Cerebellar nuclear complex (tissue), 1 donor: ENCODE results near the gene NT5DC3.

ENCODE experiments used
- DNase-seq, 2 experiments: peaks; one replicate each; lab custom pipeline; 2025; lab: John Stamatoyannopoulos, UW

Gene NT5DC3

DNA sequence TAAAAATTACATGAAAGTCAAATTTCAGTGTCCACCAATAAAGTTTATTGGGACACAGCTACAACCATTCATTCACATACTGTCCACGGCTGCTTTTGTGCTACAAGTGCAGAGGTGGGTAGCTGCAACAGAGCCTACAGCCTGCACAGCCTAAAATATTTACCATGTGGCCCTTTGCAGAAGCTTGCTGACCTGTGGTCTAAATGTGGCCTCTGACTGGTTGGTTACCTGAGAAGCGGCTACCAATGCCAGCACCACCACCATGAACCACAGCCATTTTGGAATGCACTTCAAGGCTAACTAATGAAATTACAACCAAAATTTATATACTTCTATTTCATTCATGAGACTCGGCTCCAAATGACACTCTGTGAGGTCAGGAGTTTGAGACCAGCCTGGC is 58.6 kb downstream of the NT5DC3 start:
- DNase-seq: no peak

DNA sequence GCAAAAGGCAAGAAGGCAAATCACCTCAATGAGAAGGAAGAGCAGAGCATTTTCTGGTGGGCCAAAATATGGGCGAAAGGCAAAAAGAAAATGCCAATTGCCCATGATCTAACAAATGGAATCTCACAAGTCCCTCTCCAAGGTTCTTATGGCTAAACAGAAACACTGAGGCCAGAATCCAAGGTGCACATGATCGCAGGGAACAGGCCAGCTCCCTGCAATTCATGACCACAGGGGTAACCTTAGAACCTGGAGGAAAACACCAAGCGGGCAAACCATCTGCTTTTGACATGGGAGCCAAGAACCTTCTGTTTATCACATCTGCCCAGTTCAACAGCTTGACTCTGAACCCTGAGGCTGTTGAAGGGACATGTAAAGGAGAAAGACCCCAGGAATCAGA is 60.0 kb downstream of the NT5DC3 start:
- no peak for DNase-seq

DNA sequence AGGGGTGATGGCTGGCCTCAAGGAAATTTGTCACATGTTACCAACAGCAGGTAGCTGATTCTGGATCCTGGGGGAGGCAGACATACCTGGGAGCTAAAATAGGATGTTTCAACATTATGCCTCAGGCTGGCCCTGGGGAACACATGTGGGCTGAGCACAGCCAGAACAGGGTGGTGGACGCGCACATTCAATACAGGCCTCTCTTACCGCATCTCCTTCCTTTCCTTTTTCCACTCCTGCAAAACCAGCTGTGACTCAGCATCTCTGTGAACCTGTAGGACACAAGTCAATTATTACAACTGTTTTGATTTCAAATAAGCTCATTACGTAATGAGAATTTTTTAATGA is 61.0 kb downstream of the NT5DC3 start:
- DNase-seq: no peak

DNA sequence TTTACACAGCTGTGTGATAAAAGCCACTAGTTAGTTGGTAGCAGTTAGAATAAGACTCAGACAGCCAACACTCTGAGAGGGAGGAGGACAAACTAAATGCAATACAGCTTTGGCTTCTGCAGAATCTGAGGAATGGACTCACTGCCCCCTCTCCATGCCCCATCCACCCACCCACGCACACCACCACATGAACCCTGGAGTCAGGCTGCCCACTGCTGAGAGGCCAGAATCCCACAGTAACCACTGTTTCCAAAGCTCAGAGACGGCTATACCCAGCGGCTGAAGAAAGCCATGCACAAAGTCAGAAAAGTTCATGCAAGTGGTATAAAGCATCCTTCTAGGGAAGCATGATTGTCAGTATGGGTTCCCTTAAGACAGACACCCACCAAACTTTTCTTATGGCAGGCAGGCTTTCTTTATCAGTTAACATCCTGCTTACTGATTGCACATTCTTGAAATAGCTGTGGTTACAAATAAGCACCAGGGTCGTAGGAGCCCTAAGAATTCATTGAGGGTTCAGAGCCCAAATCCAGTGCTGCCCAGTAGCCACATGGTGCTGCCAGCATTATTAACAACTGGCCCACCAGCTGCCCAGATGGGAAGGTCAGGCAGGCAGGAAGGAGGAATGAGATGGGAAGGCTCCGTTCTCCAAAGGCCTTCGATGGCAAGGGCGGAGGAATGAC is 61.5 kb downstream of the NT5DC3 start:
- no peak for DNase-seq

DNA sequence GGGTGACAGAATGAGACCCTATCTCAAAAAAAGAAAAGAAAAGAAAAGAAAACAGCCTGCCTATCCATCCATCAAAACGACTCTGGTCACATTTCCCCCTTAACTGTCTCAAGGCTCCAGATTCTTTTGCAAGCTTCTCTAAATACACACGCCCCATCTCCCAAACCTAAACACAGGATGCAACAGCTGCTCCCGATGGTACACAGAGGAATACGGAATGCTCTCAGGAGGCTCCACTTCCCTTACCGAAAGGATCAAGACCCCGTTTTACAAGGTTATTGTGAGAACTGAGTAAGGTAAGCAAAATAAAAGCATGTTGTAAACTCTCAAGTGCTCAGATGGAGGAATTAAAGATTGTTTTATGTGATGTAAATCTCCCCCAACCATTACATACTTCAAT is 62.3 kb downstream of the NT5DC3 start:
- DNase-seq: no peak

DNA sequence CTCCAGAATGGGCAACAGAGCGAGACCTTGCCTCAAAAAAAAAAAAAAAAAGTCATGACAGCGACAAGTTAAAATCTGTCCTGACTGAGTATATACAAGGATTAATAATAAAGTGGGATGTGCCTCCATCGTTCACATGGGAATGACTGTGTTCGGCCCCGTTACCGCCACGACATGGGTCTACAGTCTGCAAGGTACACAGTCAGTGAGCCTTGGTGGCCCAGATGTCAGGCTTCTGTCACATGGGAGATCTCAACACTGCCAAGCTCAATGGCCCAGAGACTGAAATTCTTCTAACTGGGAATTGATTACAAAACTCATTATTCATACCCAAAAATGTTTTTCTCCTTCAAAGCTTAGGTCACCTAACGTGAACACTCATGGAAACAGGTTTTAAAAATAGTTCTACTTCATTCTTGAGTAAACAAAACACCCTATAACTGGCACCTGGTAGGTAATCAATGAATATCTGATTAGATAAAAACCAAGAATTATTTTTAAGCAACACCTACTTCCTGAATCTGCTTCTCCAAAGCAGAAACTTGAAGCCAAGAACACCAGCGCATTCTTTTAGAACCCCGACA is 66.0 kb downstream of the NT5DC3 start:
- no peak for DNase-seq

DNA sequence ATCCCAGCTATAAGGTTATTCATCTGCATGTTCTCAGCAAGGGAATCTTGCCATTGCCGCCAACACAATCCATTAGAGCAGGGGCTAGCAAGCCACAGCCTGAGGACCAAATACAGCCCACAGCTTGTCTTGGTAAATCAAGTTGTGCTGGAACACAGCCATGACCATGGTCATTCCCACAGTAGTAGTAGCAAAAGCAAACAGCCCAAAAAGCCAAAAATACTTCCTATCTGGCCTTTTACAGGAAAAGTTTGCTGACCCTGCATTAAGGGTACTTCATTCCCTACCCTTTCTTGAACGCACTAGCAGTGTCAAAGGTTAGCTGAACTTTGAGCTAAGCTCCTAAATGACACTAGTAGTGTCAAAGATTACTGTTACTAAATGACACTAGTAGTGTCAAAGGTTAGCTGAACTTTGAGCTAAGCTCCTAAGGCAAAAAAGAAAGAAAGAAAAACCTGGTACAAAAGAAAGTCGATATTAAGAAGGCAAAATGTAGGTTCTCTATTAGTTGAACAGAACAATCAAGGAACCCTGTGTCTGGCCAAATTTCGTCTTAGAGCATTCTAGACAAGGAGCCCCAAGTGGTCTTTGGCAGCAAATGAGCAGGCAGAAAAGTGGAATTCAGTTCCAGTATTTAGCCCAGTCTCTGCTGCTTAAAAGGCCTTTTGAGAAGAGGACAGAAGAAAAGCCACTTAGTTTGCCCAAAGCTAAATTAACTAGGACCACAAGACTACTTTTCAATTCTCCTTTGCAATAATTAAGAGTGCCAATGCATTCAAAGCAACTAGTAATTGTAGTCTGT is 67.7 kb downstream of the NT5DC3 start:
- DNase-seq: no peak

DNA sequence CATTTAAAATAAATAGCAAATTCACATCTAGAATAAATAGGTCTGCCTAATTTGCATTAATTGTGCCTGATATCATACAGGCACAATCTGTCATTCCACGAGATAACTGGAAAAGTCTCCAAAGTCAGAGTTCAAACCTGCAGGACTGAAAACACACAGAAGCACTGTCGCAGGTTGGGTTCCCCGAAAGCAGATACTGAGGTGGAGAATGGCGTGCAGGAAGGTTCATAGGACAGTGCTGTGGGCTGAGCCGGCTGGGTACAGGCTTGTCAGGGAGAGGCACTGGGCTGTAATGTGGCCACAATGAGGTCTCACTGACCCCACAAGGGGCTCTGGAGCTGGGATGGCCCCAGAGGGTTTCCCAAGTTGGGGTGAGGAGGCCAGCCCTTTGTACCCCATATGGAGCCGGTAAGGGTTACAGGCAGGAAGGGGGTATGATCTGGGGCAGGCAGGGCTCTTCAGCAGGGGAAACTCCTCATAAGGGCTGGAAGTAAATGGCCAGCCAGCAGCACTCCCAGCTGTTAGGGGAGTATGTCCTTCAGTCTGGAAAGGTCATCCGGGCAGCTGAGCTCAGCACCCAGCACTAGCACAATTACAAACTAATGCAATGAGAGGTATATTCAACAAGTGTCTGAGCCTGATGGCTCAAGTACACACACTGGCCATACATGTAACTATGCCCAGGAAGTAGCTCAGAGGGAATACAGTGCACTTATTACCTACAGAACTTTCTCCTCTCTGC is 68.5 kb downstream of the NT5DC3 start:
- no peak for DNase-seq

DNA sequence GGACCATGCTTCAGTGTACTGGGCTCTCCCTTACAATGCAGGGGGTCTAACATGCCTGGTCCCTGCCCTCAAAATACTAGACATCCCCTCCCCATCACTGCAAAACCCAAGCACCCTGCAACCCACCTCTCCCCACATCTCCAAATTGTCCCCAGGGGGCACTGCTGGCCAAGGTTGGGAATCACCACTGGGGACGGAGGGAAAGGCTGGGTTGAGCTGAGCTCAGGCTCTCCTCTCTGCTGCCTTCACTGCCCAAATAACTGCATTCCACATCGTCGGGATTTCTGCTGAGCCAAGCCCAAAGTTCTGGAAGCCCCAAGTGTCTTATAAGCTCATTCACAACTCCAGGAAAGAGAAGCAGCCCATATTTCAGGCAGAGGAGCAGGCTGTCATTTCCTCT is 69.6 kb downstream of the NT5DC3 start:
- no peak for DNase-seq

DNA sequence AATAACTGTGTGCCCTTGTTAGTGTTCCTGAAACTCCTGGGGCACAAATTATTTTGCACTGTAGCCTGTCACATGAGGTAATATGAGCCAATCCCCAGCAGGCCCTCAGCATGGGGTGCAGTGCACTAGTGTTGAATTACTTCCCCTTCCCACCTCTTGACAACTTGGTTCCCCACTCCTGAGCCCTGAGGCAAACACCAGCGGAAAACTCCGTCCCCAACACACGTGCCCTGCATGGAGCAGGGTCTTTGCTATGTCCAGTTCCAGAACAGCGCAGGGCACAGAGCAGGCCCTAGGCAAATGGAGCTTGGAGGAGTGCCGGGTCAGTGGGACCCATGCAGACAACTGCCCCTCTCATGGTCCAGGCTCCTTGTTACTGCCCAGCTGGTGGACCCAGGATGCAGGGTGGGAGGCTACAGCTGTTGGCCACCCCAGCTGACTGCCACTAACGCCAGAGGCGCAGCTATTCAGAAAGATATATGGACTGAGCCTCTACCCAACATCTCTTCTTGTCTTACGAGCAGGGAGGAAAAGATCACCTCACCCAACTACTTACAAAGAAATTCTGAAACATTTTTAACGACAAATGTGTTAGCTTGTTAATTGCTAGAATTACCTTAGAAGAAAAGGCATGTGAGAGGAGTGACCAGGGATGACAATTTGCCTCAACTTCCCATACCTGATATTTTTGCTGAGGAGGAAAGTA is 71.6 kb downstream of the NT5DC3 start:
- no peak for DNase-seq

DNA sequence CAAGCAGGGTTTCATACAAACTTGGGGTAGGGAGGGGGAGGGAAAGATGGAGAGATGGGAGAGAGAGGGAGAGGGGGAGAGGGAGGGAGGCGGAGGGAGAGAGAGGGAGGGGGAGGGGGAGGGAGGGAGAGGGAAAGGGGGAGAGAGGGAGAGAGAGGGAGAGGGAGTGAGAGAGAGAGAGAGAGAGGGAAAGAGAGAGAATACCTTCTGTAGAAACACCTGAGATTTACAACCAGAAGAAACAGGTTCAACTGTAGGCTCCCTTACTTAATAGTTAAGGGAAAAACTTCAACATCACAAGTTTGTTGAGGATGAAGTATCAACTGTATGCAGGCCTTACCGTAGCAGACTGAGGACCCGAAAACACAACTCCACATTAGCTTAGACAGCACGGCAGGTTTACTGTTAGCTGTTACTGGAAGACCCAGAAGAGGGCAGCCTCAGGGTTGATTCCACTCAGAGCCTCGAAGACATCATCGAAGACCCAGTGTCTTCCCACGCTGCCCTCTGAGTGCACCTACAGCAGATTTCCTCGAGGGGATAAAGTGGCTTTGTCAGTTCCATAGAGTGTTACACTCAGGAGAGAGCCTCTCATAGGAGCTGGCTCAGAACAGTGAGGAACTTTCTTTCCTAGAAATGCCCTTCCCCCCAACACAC is 72.4 kb downstream of the NT5DC3 start:
- no peak for DNase-seq

DNA sequence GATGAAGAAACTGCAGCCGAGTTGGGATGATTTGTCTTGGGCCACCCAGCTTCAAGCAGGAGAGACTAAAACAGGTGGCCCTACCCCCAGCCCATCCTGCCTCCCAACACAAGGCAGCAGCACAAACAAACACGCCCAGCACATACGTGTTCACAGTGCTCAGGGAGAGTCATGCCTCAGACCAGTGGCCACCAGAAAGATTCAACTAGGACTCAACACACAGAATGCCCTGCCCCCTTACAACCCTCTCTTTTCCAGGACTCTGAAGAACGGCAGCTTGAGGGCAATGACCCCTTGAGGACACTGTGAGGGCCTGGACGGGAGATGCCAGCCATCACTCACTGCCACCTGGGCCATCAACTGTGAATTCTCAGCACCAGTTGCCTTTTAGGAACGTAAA is 75.0 kb downstream of the NT5DC3 start:
- no peak for DNase-seq

DNA sequence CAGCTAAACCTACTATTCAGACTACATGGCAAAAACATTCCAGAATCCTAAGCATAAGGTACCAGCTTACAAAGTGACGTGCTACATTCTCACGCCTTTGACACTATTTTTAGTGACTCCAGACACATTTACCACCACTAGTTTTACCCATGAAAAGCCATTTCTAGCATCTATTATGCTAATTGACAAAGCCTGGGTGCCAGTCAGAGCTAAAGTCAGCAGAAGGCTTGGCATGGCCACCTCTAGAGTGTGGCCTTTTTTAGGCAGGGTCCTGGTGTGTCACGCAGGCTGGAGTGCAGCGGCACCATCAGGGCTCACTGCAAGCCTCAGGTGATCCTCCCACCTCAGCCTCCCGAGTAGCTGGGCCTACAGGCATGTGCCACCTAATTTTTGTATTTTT is 75.7 kb downstream of the NT5DC3 start:
- DNase-seq: no peak

DNA sequence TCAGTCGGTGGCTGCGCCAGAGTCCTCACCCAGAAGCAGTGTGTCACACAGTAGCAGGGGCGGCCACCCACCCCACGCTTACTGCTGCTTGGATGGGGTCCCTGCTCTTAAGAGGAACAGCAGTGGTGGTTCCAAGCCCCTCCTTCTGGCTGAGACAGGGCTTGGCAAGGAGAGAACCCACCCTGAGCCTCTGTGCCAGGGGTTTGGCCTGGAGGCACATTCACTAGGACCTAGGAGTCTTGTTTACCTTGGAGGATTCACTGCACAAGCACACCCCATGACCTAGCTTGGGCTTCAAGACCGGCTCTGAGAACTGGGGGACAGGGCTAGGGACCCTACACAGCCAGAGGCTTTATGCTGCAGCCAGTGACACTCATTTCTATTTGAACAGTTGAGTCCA is 78.6 kb downstream of the NT5DC3 start:
- no peak for DNase-seq

DNA sequence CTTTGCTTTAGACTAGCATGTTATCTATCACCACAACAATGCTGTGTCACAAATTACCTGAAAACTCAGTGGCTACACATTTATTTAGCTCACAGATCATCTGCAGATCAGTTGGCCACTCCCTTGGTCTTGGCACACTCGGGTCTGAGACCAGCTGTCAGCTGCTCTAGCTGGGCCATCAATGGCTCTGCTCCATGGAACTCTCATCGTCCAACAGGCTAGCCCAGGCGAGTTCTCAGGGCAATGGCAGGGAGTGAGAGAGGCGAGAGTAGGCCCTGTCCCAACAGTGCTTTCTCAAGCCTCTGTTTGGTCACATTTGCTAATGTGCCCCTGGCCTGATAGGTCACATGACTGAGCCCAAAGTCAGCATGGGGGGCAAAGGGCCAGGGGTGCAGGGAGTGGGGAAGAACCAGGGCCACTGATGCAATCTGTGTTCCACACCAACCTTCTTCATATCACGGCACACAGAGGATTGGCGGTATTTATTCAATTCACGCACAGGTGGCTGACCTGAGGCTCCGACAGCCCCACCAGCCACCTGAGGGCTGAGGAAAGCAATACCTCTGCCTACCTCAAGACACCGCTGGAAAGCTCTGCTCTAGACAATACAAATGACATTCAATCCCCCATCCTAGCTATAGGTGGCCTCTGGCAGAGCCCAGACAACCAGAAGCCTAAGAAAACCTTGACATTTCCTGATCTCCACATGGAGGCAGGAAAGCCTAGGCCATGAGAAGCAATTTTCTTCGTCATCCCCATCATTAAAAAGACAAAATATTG is 82.5 kb downstream of the NT5DC3 start:
- no peak for DNase-seq

DNA sequence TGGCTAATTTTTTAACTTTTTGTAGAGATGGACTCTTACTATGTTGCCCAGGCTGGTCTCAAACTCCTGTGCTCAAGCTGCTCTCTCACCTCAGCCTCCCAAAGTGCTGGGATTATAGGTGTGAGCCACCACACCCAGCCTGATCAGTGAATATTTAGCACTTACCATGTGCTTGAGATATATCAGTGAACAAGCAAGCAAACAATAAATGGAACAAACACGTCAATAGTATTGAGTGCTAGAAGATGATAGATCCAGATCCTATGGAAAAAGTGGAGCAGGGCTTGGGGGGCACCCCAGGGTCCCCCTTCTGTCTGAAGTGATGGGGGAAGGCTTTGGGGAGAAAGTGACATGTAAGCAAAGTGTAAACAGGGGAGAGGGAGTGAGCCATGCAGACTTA is 83.8 kb downstream of the NT5DC3 start:
- DNase-seq: no peak

DNA sequence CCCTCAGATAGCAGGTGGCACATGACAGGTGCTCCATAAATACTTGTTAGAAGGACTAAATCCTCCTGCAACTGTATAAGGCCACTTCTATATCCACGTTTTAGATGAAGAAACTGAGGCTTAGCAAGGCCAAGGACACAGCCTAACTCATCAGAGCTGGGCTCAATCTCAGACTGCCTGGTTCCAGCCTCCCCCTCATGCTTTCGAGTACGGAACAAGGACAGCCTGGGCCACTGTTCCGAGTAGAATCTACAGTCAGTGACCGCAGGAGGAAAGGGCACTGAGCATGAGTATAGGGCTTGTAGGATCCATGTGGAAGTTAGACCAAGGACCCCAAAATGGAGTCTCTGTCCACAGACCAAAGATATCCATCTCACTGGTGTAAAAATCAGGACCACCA is 84.6 kb downstream of the NT5DC3 start:
- no peak for DNase-seq

DNA sequence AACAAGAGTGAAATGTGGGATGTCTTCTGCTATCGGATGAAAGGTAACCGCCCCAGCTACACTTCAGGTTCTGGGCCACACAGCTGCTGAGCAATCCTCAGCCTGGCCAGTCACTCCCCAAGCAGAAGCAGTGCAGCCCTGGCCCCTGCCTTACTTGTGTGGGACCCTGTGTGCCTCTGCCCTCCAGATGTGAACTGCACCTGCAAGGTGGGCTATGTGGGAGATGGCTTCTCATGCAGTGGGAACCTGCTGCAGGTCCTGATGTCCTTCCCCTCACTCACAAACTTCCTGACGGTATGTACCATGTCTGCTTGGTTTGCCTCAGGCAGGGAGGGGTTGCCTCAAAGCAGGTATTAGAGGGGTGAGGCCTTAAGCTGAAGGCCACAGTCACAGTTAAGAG is 85.6 kb downstream of the NT5DC3 start:
- no peak for DNase-seq

DNA sequence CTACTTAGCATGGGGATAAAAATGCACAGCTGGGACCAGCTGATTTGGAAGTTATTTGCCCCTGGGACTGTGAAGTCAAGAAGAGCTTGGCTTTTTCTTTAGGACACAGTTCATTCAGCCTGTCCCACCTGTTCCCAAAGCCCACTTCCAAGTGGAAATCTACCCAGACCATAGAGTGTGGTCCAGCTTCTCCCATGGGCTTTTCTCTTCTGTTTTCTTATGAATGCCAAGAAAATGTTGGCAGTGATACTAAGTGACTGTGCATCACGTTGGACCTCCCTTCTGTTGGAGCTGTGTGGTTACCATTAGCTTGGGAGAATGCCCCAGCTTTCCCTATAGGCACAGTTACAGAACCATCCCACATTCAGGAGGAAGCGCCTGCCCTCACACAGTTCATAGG is 89.4 kb downstream of the NT5DC3 start:
- no peak for DNase-seq

DNA sequence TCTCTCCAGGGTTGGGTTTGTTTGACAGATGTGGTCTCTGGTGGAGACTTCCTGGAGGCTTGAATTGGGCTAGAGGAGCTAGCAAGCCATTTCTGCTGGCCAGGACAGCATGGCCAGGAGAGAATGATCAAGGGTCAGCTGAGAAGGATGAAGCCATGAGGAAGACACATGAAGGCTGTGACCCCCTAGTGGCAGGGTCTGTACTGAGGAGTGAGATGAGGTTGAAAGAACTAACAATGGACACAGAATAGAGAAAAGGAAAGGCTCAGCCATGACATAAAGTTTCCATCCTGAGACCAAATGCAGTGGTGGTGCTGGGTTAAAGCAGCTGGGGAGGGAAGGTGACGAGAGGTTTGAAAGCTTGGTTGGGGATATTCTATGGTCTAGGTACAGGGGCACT is 89.9 kb downstream of the NT5DC3 start:
- no peak for DNase-seq

DNA sequence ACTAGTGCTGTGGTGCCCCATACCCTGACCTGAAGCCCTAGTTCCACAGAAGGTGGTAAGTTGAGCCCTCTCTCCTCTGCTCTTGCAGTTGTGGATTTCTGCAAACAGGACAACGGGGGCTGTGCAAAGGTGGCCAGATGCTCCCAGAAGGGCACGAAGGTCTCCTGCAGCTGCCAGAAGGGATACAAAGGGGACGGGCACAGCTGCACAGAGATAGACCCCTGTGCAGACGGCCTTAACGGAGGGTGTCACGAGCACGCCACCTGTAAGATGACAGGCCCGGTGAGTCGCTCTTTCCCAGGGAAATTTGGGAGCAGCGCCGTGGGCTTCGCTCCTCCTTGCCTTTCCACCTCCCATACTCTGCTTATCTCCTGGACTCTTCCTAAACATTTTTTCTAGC is 92.2 kb downstream of the NT5DC3 start:
- DNase-seq: no peak
